Mesenchymal stem cell (in vitro differentiated cells and primary cell): Measurements from ENCODE around the gene KLK14.

ENCODE experiments used
- DNase-seq: peaks from one replicate; pipeline ENCODE4 v3.0.0-alpha.2; 2013
- H2AFZ ChIP-seq: one replicate; pipeline ENCODE4 v1.6.1; 2013; ENCODE audit warnings: low read depth, mild to moderate bottlenecking, control low read depth, inconsistent platforms, low read length, moderate library complexity
- H2AK5ac ChIP-seq: 2 replicates; pipeline ENCODE4 v1.6.1; 2013; ENCODE audit warnings: low read length, moderate library complexity, mild to moderate bottlenecking, inconsistent platforms; ENCODE audit not compliant: severe bottlenecking
- H2BK120ac ChIP-seq: one replicate; pipeline ENCODE4 v1.6.1; 2013; ENCODE audit warnings: low read depth, mild to moderate bottlenecking, inconsistent platforms, low read length, moderate library complexity
- H2BK12ac ChIP-seq, 2 experiments: one replicate each; pipeline ENCODE4 v1.6.1; 2013; ENCODE audit warnings: inconsistent platforms in 2 of 2, low read length in 2 of 2, mild to moderate bottlenecking in 2 of 2, moderate library complexity in 2 of 2, control low read depth in 1 of 2
- H2BK15ac ChIP-seq: one replicate; pipeline ENCODE4 v1.6.1; 2013; ENCODE audit warnings: mild to moderate bottlenecking, low read depth, inconsistent platforms; ENCODE audit not compliant: poor library complexity, severe bottlenecking
- H2BK5ac ChIP-seq: 2 replicates; pipeline ENCODE4 v1.6.1; 2013; ENCODE audit warnings: low read depth, mild to moderate bottlenecking, low read length, control low read depth, inconsistent platforms; ENCODE audit not compliant: poor library complexity, severe bottlenecking
- H3K14ac ChIP-seq, 2 experiments: one replicate each; pipeline ENCODE4 v1.6.1; 2013; ENCODE audit warnings: inconsistent platforms in 2 of 2, low read length in 2 of 2, control low read depth in 1 of 2, mild to moderate bottlenecking in 1 of 2, moderate library complexity in 1 of 2
- H3K18ac ChIP-seq, 2 experiments: one replicate each; pipeline ENCODE4 v1.6.1; 2013; ENCODE audit warnings: inconsistent platforms in 2 of 2, low read length in 2 of 2, control low read depth in 1 of 2, low read depth in 1 of 2, mild to moderate bottlenecking in 1 of 2
- H3K23ac ChIP-seq, 2 experiments: one replicate each; pipeline ENCODE4 v1.6.1; 2013; ENCODE audit warnings: inconsistent platforms in 2 of 2, low read length in 2 of 2, mild to moderate bottlenecking in 2 of 2, moderate library complexity in 2 of 2, control low read depth in 1 of 2
- H3K27ac ChIP-seq: 2 replicates; pipeline ENCODE4 v1.5.1; 2013; ENCODE audit warnings: mild to moderate bottlenecking, moderate library complexity, low read length, control low read depth, inconsistent platforms; ENCODE audit not compliant: poor library complexity, severe bottlenecking
- H3K27me3 ChIP-seq, 2 experiments: 2 replicates each; pipeline versions ENCODE4 v1.6.1 to v1.7.0; 2013; ENCODE audit warnings: low read length in 2 of 2, mild to moderate bottlenecking in 2 of 2, moderate library complexity in 2 of 2, control low read depth in 1 of 2, inconsistent platforms in 1 of 2; ENCODE audit not compliant: control insufficient read depth in 1 of 2, insufficient read depth in 1 of 2
- H3K36me3 ChIP-seq, 2 experiments: 2 replicates each; pipeline versions ENCODE4 v1.6.1 to v1.7.0; 2013; ENCODE audit warnings: low read length in 2 of 2, control low read depth in 1 of 2, inconsistent platforms in 1 of 2, low read depth in 1 of 2, mild to moderate bottlenecking in 1 of 2; ENCODE audit not compliant: insufficient read depth in 2 of 2, control insufficient read depth in 1 of 2
- H3K4ac ChIP-seq, 2 experiments: one replicate each; pipeline ENCODE4 v1.6.1; 2013; ENCODE audit warnings: inconsistent platforms in 2 of 2, low read length in 2 of 2, mild to moderate bottlenecking in 2 of 2, moderate library complexity in 2 of 2, control low read depth in 1 of 2, low read depth in 1 of 2
- H3K4me1 ChIP-seq: 2 replicates; pipeline ENCODE4 v1.6.1; 2013; ENCODE audit warnings: low read depth, low read length, control low read depth; ENCODE audit not compliant: control insufficient read depth, insufficient read depth
- H3K4me2 ChIP-seq: 2 replicates; pipeline ENCODE4 v1.6.1; 2013; ENCODE audit warnings: low read length, mild to moderate bottlenecking, inconsistent platforms; ENCODE audit not compliant: poor library complexity, severe bottlenecking
- H3K4me3 ChIP-seq, 2 experiments: 2 replicates each; pipeline versions ENCODE4 v1.5.1 to v1.7.0; 2013; ENCODE audit warnings: low read length in 2 of 2, mild to moderate bottlenecking in 2 of 2, control low read depth in 1 of 2, low read depth in 1 of 2; ENCODE audit not compliant: insufficient read depth in 1 of 2
- H3K79me1 ChIP-seq: replicated peaks from 2 replicates; pipeline ENCODE4 v1.6.1; 2013; ENCODE audit warnings: mild to moderate bottlenecking, control low read depth, low read length, inconsistent platforms; ENCODE audit not compliant: poor library complexity, severe bottlenecking
- H3K9ac ChIP-seq: 2 replicates; pipeline ENCODE4 v1.7.0; 2013; ENCODE audit warnings: mild to moderate bottlenecking, low read length, moderate library complexity
- H3K9me3 ChIP-seq: 2 replicates; pipeline ENCODE4 v1.7.0; 2013; ENCODE audit warnings: mild to moderate bottlenecking, low read length; ENCODE audit not compliant: control insufficient read depth
- H4K8ac ChIP-seq: one replicate; pipeline ENCODE4 v1.6.1; 2013; ENCODE audit warnings: inconsistent platforms, mild to moderate bottlenecking, low read length, moderate library complexity
- H4K91ac ChIP-seq: one replicate; pipeline ENCODE4 v1.6.1; 2013; ENCODE audit warnings: mild to moderate bottlenecking, low read length, inconsistent platforms
- WGBS: methylation state at CpG from one replicate; pipeline ENCODE4 v1.1.7; 2013; ENCODE audit warnings: mixed read lengths; 5-methylcytosine and 5-hydroxymethylcytosine counted together

The KLK14 gene

DNA sequence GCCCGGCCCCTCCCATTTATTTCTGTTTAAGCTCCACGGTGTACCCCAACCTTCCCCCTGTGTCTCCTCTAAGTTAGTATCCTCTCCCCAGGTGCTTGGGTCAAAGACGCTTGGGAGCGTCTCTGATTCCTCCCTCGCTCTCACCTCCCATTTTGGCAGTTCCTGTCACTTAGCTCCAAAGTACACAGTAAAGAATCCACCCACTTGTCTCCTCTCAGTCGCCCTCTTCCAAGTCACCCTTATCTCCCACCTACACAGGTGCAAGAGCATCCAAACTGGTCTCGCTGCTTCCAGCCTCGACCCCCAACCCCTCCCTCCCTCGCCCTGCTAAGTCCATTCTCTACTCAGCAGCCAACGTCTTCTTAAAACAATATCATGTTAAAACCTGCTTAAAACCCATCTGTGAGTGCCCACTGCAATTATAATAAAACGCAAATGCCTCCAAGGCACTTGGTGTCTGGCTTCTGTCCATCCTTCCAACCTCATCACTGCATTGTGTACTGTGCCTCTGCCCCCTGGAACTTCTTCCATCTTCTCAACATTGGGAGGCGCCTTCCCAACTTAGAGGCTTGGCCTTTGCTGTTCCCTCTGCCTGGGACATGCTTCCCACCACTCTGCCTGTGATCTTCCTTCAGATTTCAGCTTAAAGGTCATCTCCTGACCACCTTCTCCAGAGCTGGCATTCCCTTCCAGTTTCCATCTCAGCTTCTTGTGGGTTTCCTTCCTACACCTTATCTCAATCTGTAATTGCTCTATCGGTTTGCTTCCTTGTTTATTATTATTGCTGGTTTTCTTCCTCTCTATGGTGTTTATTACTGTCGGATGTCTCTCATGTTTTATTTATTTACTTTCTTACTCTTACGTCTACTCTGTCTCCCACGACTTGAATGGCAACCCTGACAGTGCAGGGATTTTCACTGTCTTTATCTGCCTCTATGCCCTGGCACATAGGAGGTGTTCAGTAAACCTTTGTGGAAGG lies 9.5 kb upstream of the KLK14 start:
- H3K79me1 ChIP-seq, result peaks cover 6% of the 10 kb centered on the region
- H4K8ac ChIP-seq, result no peak overlapping the region
- no peak for DNase-seq
- H2BK15ac ChIP-seq, result no peak overlapping the region
- H2AFZ ChIP-seq, result no peak overlapping the region
- no peak overlapping the region for H3K14ac ChIP-seq
- no peak overlapping the region for H3K27ac ChIP-seq
- 80% methylated on average over 13 of the region's 16 CpGs for WGBS
- H2BK12ac ChIP-seq, result no peak overlapping the region
- H3K27me3 ChIP-seq, result no peaks in the 10 kb centered on the region
- H3K4me3 ChIP-seq, result no peak overlapping the region
- no peak overlapping the region for H3K4me2 ChIP-seq
- no peak overlapping the region for H3K9ac ChIP-seq
- H2BK5ac ChIP-seq, result no peak overlapping the region
- H3K23ac ChIP-seq, result no peak overlapping the region
- no peak overlapping the region for H2BK120ac ChIP-seq
- no peak overlapping the region for H4K91ac ChIP-seq
- no peak overlapping the region for H3K4ac ChIP-seq
- H3K4me1 ChIP-seq, result peaks cover 4% of the 10 kb centered on the region
- peaks cover 3% of the 10 kb centered on the region in 2 experiments for H3K36me3 ChIP-seq
- H3K9me3 ChIP-seq, result no peaks in the 10 kb centered on the region
- no peak overlapping the region for H2AK5ac ChIP-seq
- no peak overlapping the region for H3K18ac ChIP-seq

DNA sequence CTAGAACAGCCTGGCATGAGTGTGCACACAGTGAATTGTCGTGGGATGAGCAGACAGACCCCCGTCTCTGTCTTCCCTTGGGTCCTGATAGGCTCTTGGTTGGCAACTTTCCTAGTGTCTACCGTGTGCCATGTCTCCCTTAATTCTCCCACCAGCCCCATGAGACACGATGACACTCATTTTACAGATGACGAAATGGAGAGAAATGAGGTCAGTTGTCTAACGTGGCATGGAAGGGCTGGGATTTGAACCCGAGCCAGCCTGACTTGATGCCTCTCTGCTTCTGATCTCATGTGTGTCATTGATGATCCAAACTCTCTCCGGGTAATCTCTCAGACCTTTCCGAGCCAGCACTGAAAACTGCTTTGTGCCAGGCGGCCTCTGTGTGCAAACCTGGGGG lies 8.4 kb upstream of the KLK14 start:
- Histone ChIP-seq H3K9me3 (no peaks in the 10 kb centered on the region), H2BK5ac (no peak overlapping the region), H3K23ac (no peak overlapping the region), H3K9ac (no peak overlapping the region), H3K4ac (no peak overlapping the region), H2AFZ (no peak overlapping the region), H4K91ac (no peak overlapping the region), H2AK5ac (no peak overlapping the region), H4K8ac (no peak overlapping the region), H3K4me2 (no peak overlapping the region), H2BK120ac (no peak overlapping the region), H2BK15ac (no peak overlapping the region), H3K79me1 (peaks cover 2% of the 10 kb centered on the region), H2BK12ac (no peak overlapping the region), H3K27ac (no peak overlapping the region), H3K4me1 (peaks cover 4% of the 10 kb centered on the region), H3K14ac (no peak overlapping the region), H3K18ac (no peak overlapping the region), H3K36me3 (peaks cover 3% of the 10 kb centered on the region in 2 experiments), H3K27me3 (no peaks in the 10 kb centered on the region), H3K4me3 (no peak overlapping the region)
- WGBS, result 96% methylated on average over 10 of the region's 10 CpGs
- no peak for DNase-seq

DNA sequence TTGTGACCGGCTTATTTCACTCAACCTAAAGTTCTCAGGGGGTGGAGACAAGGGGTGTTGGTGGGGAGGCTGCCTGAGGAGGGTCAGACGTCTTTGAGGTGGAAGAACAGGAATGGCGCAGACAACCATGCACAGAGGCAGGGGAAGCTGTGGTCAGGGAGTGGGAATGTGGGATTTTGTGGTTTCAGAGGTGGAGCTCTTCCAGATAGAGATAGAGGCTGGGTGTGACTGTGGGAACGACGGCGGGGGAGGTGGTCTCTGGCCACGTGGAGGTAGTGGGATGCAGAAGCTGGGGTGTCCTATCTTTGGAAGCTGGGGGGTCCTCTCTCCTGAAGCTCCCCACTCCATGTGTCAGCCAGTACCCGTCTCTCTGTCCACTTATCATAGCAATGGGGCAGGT lies 7.8 kb upstream of the KLK14 start:
- WGBS, result 81% methylated on average over 4 of the region's 8 CpGs
- no peak overlapping the region for H3K9ac ChIP-seq
- no peak overlapping the region for H2BK15ac ChIP-seq
- no peak overlapping the region for H3K18ac ChIP-seq
- no peak overlapping the region for H2BK120ac ChIP-seq
- no peak overlapping the region for H2AFZ ChIP-seq
- H3K27ac ChIP-seq, result no peak overlapping the region
- no peak overlapping the region for H3K4ac ChIP-seq
- H4K91ac ChIP-seq, result no peak overlapping the region
- no peak for DNase-seq
- peaks cover 3% of the 10 kb centered on the region in 2 experiments for H3K36me3 ChIP-seq
- H3K4me3 ChIP-seq, result no peak overlapping the region
- no peaks in the 10 kb centered on the region for H3K27me3 ChIP-seq
- H3K23ac ChIP-seq, result no peak overlapping the region
- no peak overlapping the region for H3K14ac ChIP-seq
- H2BK5ac ChIP-seq, result no peak overlapping the region
- no peak overlapping the region for H2BK12ac ChIP-seq
- no peaks in the 10 kb centered on the region for H3K79me1 ChIP-seq
- no peak overlapping the region for H4K8ac ChIP-seq
- no peaks in the 10 kb centered on the region for H3K9me3 ChIP-seq
- peaks cover 4% of the 10 kb centered on the region for H3K4me1 ChIP-seq
- H2AK5ac ChIP-seq, result no peak overlapping the region
- H3K4me2 ChIP-seq, result no peak overlapping the region

DNA sequence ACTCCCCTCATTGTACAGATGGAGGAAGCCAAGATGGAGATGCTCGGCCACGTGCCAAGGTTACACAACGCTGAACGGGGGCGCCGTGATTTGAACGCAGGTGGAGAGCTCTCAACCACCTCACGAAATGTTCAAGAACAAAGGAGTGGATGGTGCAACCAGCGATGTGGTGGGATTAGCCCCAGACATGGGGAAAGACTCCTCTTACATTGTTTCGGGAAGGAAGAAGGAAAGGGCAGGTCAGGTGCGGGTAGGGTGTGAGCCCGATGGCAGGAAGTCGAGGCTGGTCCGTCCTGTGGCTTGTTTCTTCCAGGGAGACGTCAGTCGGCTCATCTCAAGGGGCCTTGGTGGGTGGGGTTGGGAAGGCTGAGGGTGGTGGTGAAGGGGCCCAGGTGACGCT lies 7.1 kb upstream of the KLK14 start:
- H3K4ac ChIP-seq, result no peak overlapping the region
- DNase-seq, result no peak
- H3K27me3 ChIP-seq, result no peaks in the 10 kb centered on the region
- H2BK12ac ChIP-seq, result no peak overlapping the region
- no peak overlapping the region for H2BK5ac ChIP-seq
- no peak overlapping the region for H2BK15ac ChIP-seq
- no peak overlapping the region for H4K91ac ChIP-seq
- H3K9me3 ChIP-seq, result no peaks in the 10 kb centered on the region
- no peak overlapping the region for H2BK120ac ChIP-seq
- no peak overlapping the region for H3K14ac ChIP-seq
- 93% methylated on average over 17 of the region's 17 CpGs for WGBS
- H4K8ac ChIP-seq, result no peak overlapping the region
- no peak overlapping the region for H2AK5ac ChIP-seq
- H3K27ac ChIP-seq, result no peak overlapping the region
- H3K23ac ChIP-seq, result no peak overlapping the region
- H3K4me3 ChIP-seq, result no peak overlapping the region
- no peaks in the 10 kb centered on the region for H3K79me1 ChIP-seq
- H3K36me3 ChIP-seq, result no peaks in the 10 kb centered on the region
- H3K18ac ChIP-seq, result no peak overlapping the region
- peaks cover 4% of the 10 kb centered on the region for H3K4me1 ChIP-seq
- no peak overlapping the region for H3K4me2 ChIP-seq
- no peak overlapping the region for H3K9ac ChIP-seq
- no peak overlapping the region for H2AFZ ChIP-seq
